HG02763 (cell line): ENCODE data around the gene SNRNP70.
A peak's percentile ranks its signal among the peaks of the same experiment; 100 is the strongest.

ENCODE experiments used
- ATAC-seq: cut with Tn5 transposase; IDR thresholded peaks from one replicate; pipeline ENCODE4 v1.9.1; 2021; ENCODE audit warnings: mild to moderate bottlenecking, moderate library complexity; ENCODE audit not compliant: unreplicated experiment

Gene SNRNP70

DNA sequence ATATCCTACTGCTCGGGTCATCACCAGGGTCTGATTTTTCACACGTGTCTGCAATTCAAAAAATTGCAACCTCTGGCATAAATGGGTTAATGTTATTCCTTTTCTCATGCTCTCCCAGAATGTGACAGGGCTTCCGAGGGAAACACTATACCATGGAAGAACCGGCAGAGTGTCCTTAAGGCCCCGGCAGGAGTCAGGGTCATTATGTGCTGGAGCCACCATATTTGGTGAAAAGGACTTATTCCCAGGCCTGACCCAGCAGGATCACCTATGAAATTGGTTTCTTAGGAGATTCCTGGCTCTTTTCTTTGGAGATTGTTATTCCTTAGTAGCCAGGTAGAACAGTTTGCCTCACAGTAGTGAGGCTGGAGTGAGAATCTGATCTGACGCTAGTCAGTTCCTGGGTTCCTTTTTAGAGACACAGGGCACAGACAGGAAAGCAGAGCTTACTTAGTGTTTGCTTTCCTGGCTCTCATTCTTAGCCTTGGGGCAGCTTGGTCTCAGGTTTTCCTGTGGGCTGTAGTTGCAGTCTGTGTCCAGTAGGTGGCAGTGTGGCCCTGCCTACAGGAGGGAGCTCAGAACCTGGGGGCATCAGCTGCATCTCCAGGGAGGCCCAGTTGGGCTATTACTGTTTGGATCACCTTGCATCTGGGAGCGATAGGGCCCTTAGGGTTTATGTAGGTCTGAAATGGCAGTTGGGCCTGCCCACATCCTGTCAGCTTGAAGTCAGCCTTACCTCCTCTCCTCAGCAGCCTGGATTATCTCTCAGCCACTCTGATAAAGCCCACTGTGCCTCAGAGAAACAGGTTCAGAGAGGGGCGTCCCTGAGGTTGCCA, 12.4 kb downstream of the SNRNP70 start:
- no peak for ATAC-seq

DNA sequence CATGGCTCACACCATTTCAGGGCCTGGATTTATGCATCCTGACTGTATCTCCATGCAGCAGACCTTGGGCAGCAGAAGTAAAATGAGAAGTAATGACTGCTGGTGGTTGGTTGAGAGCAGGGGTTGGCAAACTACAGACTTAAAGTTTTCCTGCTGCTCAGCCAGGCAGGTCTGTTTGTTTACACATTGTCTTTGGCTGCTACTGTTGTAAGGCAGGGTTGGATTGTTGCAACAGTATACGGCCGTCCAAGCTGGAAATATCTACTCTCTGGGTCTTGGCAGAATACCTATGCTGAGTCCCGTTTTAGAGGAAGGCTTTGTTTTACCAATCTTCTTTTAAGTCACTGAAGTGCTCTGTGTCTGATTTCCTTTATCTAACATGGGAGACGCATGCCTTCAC, 13.5 kb downstream of the SNRNP70 start:
- ATAC-seq: no peak

DNA sequence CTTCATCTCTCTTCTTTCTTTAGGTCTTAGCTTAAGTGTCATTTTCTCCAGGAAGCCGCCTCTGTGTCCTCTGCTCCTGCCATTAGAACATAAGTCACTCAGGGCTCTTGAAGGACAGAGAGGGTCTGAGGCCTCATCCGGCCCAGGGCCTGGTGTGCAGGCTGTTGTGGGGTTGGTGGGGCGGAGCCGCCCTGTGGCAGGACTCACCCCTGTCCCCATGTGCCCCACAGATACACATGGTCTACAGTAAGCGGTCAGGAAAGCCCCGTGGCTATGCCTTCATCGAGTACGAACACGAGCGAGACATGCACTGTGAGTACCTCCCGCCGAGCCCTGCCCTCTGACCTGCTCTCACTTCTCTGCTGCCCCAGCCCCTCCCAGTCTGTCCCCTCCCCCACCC, 15.9 kb downstream of the SNRNP70 start:
- no peak for ATAC-seq

DNA sequence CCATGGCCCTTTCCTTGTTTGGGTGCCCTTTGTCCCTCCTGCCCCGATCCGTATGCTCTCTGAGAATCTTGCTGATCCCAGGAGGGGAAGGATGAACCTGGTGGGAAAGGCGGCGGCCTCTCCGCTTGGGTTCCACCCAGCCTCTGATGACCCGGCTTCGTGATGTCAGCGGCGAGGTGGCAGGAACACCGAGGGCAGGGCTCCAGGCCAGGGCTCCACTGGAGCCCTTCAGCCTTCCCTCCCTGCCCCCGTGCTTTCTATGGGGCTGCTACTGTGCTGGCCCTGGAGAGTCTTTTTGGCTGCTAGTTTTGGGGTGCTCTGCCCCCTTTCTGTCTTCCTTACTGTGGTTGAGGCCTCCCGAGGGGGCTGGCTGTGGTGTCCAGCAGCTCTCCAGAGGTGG, 17.1 kb downstream of the SNRNP70 start:
- no peak for ATAC-seq

DNA sequence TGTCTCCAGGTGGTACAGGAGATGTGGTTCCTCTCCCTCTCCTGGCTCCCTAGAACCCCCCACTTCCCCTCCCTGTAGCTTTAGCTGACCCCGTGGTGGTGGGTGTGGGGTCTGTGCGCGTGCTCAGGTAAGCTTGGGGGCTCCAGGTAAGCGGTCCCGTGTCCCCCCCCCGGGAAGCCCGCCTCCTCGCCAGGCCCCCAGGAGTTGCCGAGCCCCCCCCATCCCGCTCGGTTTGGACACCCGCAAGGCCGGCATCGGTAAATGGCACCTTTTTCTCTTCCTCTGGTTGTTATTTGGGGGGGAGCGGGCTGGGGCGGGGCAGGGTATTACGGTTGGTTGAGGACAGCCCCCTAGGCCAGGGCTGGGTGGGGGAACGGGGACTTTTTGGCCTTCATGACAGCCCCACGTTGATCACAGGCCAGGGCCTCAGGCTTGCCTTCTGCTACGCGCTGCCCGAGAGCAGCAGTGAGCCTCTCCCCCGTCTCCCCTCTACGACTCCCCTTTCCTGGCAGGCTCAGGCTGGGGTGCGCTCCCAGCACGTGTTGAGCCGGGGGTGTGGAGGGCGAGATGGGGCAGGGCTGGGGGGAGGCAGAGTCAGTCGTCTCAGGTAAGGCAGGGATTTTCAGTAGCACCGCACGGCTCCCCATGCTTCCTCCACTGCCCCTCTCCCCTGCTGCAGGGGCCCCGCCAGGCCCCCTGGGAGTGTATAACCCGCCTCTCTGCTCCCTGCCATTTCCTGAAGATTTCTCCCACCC, 18.3 kb downstream of the SNRNP70 start:
- no peak for ATAC-seq

DNA sequence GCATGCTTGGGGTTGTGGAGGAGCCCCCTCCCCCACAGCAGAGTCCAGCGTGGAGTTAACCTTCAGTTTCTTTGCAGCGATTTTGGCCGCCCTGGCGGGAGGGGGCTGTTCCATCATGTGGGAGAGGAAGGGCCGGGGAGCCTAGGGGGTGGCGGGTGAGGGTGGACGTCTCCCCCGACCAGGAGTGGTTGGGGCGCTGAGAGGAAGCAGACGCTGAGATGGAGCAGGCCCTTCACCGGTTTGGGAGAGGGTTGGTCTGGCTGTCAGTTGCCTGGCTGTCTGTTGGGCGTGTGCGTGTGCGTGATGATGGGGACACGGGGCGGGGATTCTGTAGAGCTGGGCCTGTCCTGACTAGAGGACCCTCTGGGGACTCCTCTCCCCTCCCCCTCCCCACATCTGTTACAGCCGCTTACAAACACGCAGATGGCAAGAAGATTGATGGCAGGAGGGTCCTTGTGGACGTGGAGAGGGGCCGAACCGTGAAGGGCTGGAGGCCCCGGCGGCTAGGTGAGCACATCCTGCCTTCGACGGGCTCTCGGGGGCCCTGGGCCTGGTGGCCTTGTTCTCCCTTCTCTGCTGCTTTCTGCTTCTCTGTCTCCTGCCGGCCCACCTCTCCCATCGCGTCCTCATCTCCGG, 19.1 kb downstream of the SNRNP70 start:
- ATAC-seq: no peak

DNA sequence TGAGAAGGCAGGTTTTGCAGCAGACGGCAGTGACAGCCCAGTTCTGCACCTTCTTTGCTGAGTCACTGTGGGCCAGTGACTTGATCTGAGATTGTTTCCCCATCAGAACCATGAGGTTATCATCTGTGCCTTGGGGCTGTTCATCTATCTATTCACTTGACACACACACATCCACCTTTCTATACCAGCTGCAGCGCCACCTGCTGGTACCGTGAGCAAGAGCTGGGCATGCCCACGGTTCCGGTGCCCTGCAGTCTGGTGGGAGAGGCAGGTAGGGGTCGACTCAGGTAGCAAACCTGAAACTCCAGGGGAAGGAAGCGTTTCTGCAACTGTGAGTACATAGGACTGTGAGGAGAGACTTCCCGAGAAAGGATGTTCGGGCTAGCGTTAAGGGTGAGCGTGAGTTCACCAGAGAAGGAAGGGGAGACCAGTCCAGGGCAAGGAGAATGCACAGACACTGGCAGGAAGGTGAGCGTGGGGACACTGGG, 21.4 kb downstream of the SNRNP70 start:
- no peak for ATAC-seq

DNA sequence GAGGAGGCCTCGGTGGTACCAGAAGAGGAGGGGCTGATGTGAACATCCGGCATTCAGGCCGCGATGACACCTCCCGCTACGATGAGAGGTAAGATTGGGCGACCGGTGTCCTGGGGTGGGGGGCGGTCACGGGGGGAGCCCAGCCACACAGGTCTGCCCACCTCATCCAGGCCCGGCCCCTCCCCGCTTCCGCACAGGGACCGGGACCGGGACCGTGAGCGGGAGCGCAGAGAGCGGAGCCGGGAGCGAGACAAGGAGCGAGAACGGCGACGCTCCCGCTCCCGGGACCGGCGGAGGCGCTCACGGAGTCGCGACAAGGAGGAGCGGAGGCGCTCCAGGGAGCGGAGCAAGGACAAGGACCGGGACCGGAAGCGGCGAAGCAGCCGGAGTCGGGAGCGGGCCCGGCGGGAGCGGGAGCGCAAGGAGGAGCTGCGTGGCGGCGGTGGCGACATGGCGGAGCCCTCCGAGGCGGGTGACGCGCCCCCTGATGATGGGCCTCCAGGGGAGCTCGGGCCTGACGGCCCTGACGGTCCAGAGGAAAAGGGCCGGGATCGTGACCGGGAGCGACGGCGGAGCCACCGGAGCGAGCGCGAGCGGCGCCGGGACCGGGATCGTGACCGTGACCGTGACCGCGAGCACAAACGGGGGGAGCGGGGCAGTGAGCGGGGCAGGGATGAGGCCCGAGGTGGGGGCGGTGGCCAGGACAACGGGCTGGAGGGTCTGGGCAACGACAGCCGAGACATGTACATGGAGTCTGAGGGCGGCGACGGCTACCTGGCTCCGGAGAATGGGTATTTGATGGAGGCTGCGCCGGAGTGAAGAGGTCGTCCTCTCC, 22.6 kb downstream of the SNRNP70 start:
- no peak for ATAC-seq

DNA sequence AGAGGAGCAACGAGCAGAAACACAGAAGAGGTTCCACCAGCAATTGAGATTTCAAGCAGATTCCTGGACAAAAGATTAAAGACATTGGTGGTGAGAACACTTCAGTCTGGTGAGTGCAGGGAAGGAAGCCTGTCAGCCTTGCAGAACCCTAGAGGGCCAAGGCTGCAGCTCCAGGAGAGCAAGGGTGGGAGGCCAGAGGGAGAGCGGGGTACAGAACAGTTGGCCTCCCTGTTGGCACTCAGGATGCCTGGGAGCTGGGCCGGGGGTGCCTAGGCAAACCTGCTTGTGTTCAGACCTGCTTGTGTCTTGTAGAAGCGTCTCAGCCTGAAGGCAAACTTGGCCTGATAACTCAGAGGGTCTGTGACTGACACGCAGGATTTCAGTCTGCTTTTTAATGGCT, 23.8 kb downstream of the SNRNP70 start:
- no peak for ATAC-seq

DNA sequence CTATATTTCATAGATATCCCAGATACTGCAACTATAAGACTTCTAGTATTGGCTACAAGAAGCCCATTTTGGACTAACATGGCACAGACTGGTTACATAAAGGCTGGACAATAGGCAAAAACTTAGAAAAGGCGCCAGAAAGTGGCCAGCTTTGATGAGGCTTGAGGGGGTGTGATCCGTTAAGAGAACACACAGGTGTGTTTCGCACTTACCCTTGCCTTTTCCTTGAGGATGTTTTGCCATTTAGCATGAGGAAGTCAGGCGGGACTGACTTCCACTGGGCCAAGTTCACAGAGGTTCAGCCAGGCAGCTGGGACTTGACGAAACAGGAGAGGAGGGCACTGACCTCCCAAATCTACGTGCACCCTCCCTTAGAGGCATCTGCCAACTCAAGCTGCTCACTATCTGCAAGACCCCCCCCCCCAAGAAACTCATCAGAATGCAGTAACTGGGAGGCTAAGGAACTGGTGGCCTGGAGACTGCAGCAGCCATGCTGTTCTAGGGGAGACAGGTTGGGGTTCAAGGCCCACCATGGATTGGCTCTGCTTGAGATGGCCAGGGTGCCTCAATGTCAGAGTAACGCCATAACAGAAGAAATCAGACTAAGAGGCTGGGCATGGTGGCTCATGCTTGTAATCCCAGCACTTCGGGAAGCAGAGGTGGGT, 24.4 kb downstream of the SNRNP70 start:
- no peak for ATAC-seq

DNA sequence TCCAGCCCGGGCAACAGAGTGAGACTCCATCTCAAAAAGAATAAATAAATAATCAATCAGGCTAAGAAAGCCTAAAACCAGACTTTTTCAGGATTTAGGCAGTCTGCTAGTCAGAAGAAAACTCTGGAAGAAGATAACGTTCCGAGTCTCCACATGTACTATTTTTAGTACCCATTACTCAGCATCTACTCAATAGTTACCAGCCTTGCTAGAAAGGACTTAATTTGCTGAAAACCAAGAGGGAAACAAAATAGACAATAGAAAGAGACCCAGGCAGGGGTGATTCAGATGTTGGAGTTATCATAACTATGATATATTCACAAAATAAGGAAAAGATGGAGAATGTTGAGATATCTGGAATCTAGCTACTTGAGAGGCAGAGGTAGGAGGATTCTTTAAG, 25.3 kb downstream of the SNRNP70 start:
- no peak for ATAC-seq

DNA sequence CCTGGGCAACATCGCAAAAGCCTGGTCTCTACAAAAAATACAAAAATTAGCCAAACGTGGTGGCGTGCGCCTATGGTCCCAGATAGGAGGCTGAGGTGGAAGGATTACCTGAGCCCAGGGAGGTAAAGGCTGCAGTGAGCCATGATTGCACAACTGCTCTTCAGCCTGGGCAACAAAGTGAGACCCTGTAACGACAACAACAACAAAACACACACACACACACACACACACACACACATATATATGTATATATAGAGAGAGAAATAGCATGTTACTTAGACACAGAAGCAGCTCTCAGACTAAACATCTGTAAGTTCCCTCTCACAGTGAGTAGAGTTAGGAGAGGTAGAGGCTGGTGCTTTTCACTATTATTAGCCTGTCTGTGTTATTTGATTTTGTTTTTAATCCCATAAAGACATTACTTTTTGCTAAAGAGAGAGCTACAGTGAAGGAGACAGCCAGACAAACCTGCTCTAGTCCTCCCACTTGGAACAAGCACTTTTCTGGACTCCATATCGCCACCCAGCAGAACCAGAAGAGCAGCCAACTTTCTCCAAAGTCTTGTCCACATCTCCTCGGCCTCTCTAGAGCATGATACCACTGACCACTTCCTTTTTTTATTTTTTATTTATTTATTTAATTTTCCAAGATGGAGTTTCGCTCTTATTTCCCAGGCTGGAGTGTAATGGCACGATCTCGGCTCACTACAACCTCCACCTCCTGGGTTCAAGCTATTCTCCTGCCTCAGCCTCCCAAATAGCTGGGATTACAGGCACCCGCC, 26.2 kb downstream of the SNRNP70 start:
- no peak for ATAC-seq

DNA sequence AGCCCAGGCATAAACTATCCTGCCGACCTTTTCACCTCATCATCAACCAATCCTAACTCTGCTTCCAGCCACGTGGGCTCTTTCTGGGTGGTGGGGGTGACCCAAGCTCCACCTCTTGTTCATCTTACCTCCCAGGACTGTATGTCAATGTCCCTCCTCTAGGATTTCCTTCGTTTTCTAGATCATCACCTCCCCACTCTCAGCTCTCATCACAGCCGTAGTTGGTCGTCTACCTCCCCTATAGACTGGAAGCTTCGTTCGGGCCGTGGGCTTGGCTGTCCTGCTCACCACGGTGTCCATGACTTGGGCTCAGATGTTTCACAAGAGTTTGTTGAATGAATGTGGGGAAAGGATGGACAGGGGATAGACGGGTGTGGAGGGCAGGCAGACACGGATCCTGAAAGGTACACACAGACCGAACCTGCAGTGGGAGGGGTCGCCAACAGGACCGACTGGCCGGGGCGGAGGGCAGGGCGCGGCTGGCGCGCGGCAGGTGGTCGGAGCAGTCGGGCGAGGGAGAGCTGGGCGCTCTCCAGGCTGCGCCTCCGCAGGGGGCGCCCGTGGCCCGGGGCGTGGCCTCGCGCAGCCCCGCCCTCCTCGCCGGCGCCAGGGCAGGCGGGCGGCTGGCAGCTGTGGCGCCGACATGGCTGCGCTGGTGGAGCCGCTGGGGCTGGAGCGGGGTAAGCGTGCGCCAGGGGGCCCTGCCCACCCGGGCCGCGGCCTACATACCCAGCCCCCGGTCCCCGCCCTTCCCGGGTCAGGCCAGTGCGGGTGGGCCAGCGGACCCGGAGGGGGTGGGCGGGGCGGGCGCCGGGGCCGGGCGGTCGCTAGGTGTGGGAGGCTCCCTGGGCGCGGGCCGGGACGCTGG, 28.7 kb downstream of the SNRNP70 start, which contains the start of gene LIN7B:
Gene LIN7B (plus strand): TSS at position 609 of the 868 bp plus-strand sequence. CDS start 35 bp downstream, at position 644.
- ATAC-seq: peak; percentile 53

DNA sequence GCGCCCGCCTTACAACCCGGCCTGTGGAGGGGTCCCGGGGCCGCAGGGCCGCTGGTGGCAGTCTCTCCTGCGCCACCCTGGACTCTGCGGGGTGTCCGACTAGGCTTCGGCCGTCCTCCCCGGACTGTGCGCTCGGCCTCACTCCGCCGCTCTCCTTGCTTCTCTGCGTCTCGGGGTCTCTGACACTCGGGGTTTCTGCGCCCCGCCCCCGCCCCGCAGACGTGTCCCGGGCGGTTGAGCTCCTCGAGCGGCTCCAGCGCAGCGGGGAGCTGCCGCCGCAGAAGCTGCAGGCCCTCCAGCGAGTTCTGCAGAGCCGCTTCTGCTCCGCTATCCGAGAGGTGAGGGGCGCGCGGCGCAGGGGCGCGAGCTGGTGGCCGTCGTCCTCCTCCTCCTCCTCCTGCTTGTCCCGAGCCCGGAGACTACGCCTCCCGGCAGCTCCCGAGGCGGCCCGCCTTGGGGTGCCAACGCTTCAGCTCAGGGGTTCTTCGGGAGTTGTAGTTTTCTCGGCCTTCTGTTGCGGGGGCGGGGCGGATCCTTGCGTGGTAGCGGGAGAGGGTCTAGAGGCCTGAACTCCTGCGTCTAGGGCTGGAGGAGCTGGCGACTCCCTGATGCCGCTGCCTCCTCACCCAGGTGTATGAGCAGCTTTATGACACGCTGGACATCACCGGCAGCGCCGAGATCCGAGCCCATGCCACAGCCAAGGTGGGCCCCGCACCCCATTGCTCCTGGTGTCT, 29.5 kb downstream of the SNRNP70 start:
- no peak for ATAC-seq

DNA sequence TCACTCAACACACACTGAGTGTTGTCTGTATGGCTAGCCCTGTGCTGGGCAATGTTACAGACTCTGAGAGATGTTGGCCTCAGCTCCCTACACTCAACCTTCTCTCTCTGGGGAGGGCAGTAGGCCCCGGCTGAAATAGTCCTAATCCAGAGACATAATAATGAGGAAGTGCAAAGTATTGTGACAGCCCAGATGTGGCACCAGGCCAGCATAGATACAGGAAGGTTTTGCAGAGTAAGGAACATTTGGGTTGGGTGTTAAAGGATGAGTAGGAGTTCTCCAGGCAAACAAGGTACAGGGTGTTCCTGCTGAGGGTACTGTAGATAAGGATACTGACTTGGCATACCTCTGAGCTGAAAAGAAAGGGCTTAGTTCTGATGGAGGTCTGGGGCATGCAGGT, 31.3 kb downstream of the SNRNP70 start:
- no peak for ATAC-seq

DNA sequence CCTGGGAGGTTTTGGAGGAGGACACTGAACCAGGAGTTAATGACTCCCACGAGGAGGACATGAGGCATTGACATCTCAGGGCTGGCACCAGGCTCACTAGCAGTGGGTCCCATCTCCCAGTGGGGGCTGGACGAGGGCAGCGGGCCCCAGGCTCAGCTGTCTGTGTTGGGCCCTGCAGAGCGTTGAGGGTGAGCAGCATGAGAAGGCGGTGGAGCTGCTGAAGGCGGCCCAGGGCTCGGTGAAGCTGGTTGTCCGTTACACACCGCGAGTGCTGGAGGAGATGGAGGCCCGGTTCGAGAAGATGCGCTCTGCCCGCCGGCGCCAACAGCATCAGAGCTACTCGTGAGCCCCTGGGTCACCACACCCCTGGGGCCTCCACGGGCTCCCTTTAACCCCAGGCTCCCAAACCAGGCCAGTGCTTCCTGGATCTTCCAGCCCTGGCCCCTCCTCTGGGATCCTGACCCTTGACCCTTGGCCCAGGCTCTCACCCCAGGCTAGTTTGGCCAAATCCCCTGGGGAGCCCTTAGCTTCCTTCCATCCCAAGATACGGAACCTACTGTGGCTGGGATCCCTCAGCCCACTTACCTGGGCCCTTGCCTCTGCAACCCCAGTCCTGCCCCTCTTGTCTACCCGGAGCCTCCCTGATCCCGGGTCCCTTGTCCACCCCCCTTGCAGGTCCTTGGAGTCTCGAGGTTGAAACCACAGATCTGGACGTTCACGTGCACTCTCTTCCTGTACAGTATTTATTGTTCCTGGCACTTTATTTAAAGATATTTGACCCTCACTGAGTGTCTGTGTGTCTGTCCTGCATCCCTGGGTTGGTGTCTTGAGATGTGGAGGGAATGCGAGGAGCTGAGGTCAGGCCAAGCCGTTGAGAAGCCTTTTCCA, 32.7 kb downstream of the SNRNP70 start:
- no peak for ATAC-seq
